Mesothelial cell of epicardium (in vitro differentiated cells): Measurements from ENCODE around the gene C1QC. TPM values are rescaled to one million over a fixed set of nuclear protein-coding genes. Genes with fewer than 3 reads are reported as not detected.

Experiments used
- DNase-seq, 2 experiments: peaks; one replicate each; pipeline ENCODE4 v3.0.0; 2021; ENCODE audit warnings: low spot score in 2 of 2; ENCODE audit not compliant: unreplicated experiment in 2 of 2
- H3K27ac Mint-ChIP-seq: 2 replicates; pipeline ENCODE4 v1.8.0; 2021; ENCODE audit warnings: mixed read lengths
- H3K27me3 Mint-ChIP-seq: 2 replicates; pipeline ENCODE4 v1.8.0; 2021; ENCODE audit warnings: low read depth, mixed read lengths
- H3K36me3 Mint-ChIP-seq: 2 replicates; pipeline ENCODE4 v1.8.0; 2021; ENCODE audit warnings: mixed read lengths
- H3K4me1 Mint-ChIP-seq: 2 replicates; pipeline ENCODE4 v1.8.0; 2021; ENCODE audit warnings: mixed read lengths
- H3K4me3 Mint-ChIP-seq: 2 replicates; pipeline ENCODE4 v1.8.0; 2021; ENCODE audit warnings: mild to moderate bottlenecking, moderate library complexity, mixed read lengths
- H3K9me3 Mint-ChIP-seq: 2 replicates; pipeline ENCODE4 v1.8.0; 2021; ENCODE audit warnings: mixed read lengths
- CTCF ChIP-seq: fragments of 200-600 bp; sonication (generic); IDR thresholded peaks from one replicate; pipeline ENCODE4 v1.5.0; 2021; ENCODE audit warnings: antibody characterized with exemption; ENCODE audit not compliant: unreplicated experiment
- total RNA-seq: library from RNA; stranded (reverse); gene quantifications from 3 replicates; pipeline ENCODE4 v1.2.1, GENCODE V29; 2021

C1QC gene
- total RNA-seq, 1 donor from 2014 or later: not detected

DNA sequence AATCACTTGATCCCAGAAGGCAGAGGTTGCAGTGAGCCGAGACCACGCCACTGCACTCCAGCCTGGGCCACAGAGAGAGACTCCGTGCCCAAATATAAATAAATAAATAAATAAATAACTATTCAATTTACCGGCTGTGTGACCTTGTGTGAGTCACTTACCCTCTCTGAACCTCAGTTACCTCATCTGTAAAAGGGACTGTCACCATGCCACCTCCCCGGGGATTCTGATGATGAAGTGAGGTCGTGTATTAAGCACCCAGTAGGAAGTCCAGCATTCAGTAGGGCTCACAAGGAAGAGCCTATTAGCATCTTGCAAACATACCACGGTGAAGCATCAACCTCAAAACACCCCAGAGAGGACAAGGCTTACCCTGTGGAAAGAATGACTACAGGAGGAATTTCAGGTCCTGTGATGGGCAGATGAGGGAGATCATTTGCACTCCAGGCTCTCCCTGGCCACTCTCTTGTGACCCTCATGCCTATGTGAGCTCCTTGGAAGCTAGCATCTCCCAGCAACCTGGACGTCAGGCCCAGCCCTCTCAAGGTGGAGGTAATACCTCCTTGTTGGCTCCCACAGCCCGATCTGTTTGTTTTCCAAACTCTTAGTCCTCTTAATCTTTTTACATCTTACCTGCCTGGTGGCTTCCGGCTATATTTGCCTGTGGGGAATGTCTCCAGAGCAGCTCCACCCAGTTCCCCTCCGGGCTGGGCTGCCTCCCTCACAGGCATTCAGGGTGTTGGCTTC is 14.6 kb upstream of the C1QC start:
- Mint-ChIP-seq H3K4me1 (no peaks in the 10 kb centered on the region), H3K27me3 (peaks cover 81% of the 10 kb centered on the region), H3K4me3 (no peak overlapping the region), H3K9me3 (no peaks in the 10 kb centered on the region), H3K36me3 (no peaks in the 10 kb centered on the region), H3K27ac (no peak overlapping the region)
- TF ChIP-seq CTCF: no peak
- no peak for DNase-seq

- no peak for DNase-seq
- no peak for TF ChIP-seq CTCF
- H3K27ac Mint-ChIP-seq: no peak overlapping the region
- H3K4me1 Mint-ChIP-seq: no peaks in the 10 kb centered on the region
- H3K4me3 Mint-ChIP-seq: no peak overlapping the region
- peaks cover 73% of the 10 kb centered on the region for H3K27me3 Mint-ChIP-seq
- H3K36me3 Mint-ChIP-seq: no peaks in the 10 kb centered on the region
- no peaks in the 10 kb centered on the region for H3K9me3 Mint-ChIP-seq
Measured at GRCh38 chr1:22629886-22630285, 13.5 kb upstream of the C1QC start.

- Mint-ChIP-seq H3K9me3 (no peaks in the 10 kb centered on the region), H3K27ac (no peak overlapping the region), H3K27me3 (peaks cover 40% of the 10 kb centered on the region), H3K36me3 (no peaks in the 10 kb centered on the region), H3K4me3 (no peak overlapping the region), H3K4me1 (no peaks in the 10 kb centered on the region)
- DNase-seq: no peak
- no peak for TF ChIP-seq CTCF
Measured at GRCh38 chr1:22633697-22634463, 9.6 kb upstream of the C1QC start.

- Mint-ChIP-seq H3K4me3 (no peak overlapping the region), H3K9me3 (no peaks in the 10 kb centered on the region), H3K36me3 (no peaks in the 10 kb centered on the region), H3K27ac (no peak overlapping the region), H3K27me3 (peaks cover 26% of the 10 kb centered on the region), H3K4me1 (no peaks in the 10 kb centered on the region)
- TF ChIP-seq CTCF: no peak
- no peak for DNase-seq
Measured at GRCh38 chr1:22635436-22635835, 8.0 kb upstream of the C1QC start.

- DNase-seq: no peak
- H3K4me1 Mint-ChIP-seq: peaks cover 5% of the 10 kb centered on the region
- no peak for TF ChIP-seq CTCF
- H3K4me3 Mint-ChIP-seq: no peak within 1 kb of the TSS
- no peak within 1 kb of the TSS for H3K27ac Mint-ChIP-seq
- no peaks in the 10 kb centered on the region for H3K36me3 Mint-ChIP-seq
- H3K27me3 Mint-ChIP-seq: peaks cover 20% of the 10 kb centered on the region
- H3K9me3 Mint-ChIP-seq: no peaks in the 10 kb centered on the region
Measured at GRCh38 chr1:22636353-22636752, 7.1 kb upstream of the C1QC start, which contains the start of gene C1QA. C1QA (plus strand) TSS chr1:22636628; CDS start chr1:22637617, 989 bp downstream.
